OCI-LY1 (cell line): ENCODE data around the gene TMPRSS11B.

Experiments
- H2AFZ ChIP-seq: fragments of 200-600 bp; sonication (generic), shearing (Covaris generic); 2 replicates; pipeline ENCODE4 v1.6.0; 2014; ENCODE audit warnings: antibody characterized with exemption, mild to moderate bottlenecking, low read length
- H3F3A ChIP-seq: fragments of 200-600 bp; sonication (generic), shearing (Covaris generic); 2 replicates; pipeline ENCODE4 v1.6.0; 2014; ENCODE audit warnings: mild to moderate bottlenecking, antibody characterized with exemption, low read length, moderate library complexity; ENCODE audit not compliant: insufficient read depth
- H3K27ac ChIP-seq: fragments of 200-600 bp; sonication (generic); 2 replicates; pipeline ENCODE4 v1.5.1; 2014; ENCODE audit warnings: low read length, mixed run types, mild to moderate bottlenecking, low read depth; ENCODE audit not compliant: poor library complexity, severe bottlenecking
- H3K27me3 ChIP-seq: fragments of 200-600 bp; sonication (generic); 2 replicates; pipeline ENCODE4 v1.6.0; 2014; ENCODE audit warnings: antibody characterized with exemption, mild to moderate bottlenecking, low read length, moderate library complexity; ENCODE audit not compliant: insufficient read depth
- H3K36me3 ChIP-seq: fragments of 200-600 bp; sonication (generic); 2 replicates; pipeline ENCODE4 v1.6.1; 2014; ENCODE audit warnings: mild to moderate bottlenecking, antibody characterized with exemption, low read length, moderate library complexity, mixed read lengths; ENCODE audit not compliant: insufficient read depth
- H3K4me1 ChIP-seq: fragments of 200-600 bp; sonication (generic); 2 replicates; pipeline ENCODE4 v1.5.1; 2014; ENCODE audit warnings: mild to moderate bottlenecking, low read length, moderate library complexity; ENCODE audit not compliant: insufficient read depth, severe bottlenecking
- H3K4me2 ChIP-seq: fragments of 200-600 bp; sonication (generic), shearing (Covaris generic); 2 replicates; pipeline ENCODE4 v1.6.1; 2014; ENCODE audit warnings: low read length
- H3K4me3 ChIP-seq: fragments of 200-600 bp; sonication (generic); 2 replicates; pipeline ENCODE4 v1.5.1; 2014; ENCODE audit warnings: low read length, low read depth, mild to moderate bottlenecking, mixed read lengths; ENCODE audit not compliant: poor library complexity, severe bottlenecking
- H3K79me2 ChIP-seq: fragments of 200-600 bp; shearing (Covaris generic); 2 replicates; pipeline ENCODE4 v1.6.1; 2016; ENCODE audit warnings: mixed run types, low read length, mixed read lengths; ENCODE audit not compliant: insufficient read depth
- H3K9ac ChIP-seq: fragments of 200-600 bp; sonication (generic), shearing (Covaris generic); 2 replicates; pipeline ENCODE4 v1.6.1; 2014; ENCODE audit warnings: mild to moderate bottlenecking, low read length, mixed read lengths
- H3K9me2 ChIP-seq: fragments of 200-600 bp; sonication (generic), shearing (Covaris generic); 2 replicates; pipeline ENCODE4 v1.6.1; 2014; ENCODE audit warnings: low read depth, mild to moderate bottlenecking, low read length, mixed read lengths
- H3K9me3 ChIP-seq: fragments of 200-600 bp; shearing (Covaris generic); 2 replicates; pipeline ENCODE4 v1.6.1; 2014; ENCODE audit warnings: low read length, mixed read lengths
- H4K20me1 ChIP-seq: fragments of 200-600 bp; sonication (generic), shearing (Covaris generic); 2 replicates; pipeline ENCODE4 v1.6.0; 2016; ENCODE audit warnings: mild to moderate bottlenecking, low read length; ENCODE audit not compliant: insufficient read depth
- CTCF ChIP-seq: fragments of 200-600 bp; sonication (generic), shearing (Covaris generic); IDR thresholded peaks from 2 replicates; pipeline ENCODE4 v1.5.1; 2017; ENCODE audit warnings: mild to moderate bottlenecking, antibody characterized with exemption, low read length, moderate library complexity, mixed read lengths
- EZH2 ChIP-seq: fragments of 200-600 bp; sonication (generic), shearing (Covaris generic); IDR thresholded peaks from 2 replicates; pipeline ENCODE4 v1.8.0; 2017; ENCODE audit warnings: borderline replicate concordance, mixed run types, mild to moderate bottlenecking, antibody characterized with exemption, low read length, moderate library complexity, mixed read lengths

Gene TMPRSS11B

GRCh38 chr4:68250151-68250930, 4.8 kb upstream of the TMPRSS11B start:
- Histone ChIP-seq H3K4me1 (no peaks in the 10 kb centered on the region), H3K9ac (no peak overlapping the region), H4K20me1 (no peaks in the 10 kb centered on the region), H3K27ac (no peak overlapping the region), H3F3A (no peaks in the 10 kb centered on the region), H3K27me3 (no peaks in the 10 kb centered on the region), H2AFZ (no peak overlapping the region), H3K4me3 (no peak overlapping the region), H3K9me3 (no peaks in the 10 kb centered on the region), H3K4me2 (no peak overlapping the region), H3K9me2 (no peaks in the 10 kb centered on the region), H3K79me2 (no peaks in the 10 kb centered on the region), H3K36me3 (no peaks in the 10 kb centered on the region)
- TF ChIP-seq CTCF, result no peak
- TF ChIP-seq EZH2, result no peak

GRCh38 chr4:68249434-68249833, 3.9 kb upstream of the TMPRSS11B start:
- Histone ChIP-seq H3K4me1 (no peaks in the 10 kb centered on the region), H3K9ac (no peak overlapping the region), H3F3A (no peaks in the 10 kb centered on the region), H3K36me3 (no peaks in the 10 kb centered on the region), H3K4me3 (no peak overlapping the region), H3K79me2 (no peaks in the 10 kb centered on the region), H4K20me1 (no peaks in the 10 kb centered on the region), H3K9me2 (no peaks in the 10 kb centered on the region), H3K9me3 (no peaks in the 10 kb centered on the region), H3K4me2 (no peak overlapping the region), H3K27me3 (no peaks in the 10 kb centered on the region), H2AFZ (no peak overlapping the region), H3K27ac (no peak overlapping the region)
- no peak for TF ChIP-seq CTCF
- no peak for TF ChIP-seq EZH2

GRCh38 chr4:68240620-68241019, 4.9 kb downstream of the TMPRSS11B start:
- Histone ChIP-seq H3K27me3 (no peaks in the 10 kb centered on the region), H3K79me2 (no peaks in the 10 kb centered on the region), H2AFZ (no peak overlapping the region), H3K36me3 (no peaks in the 10 kb centered on the region), H3F3A (no peaks in the 10 kb centered on the region), H3K4me1 (no peaks in the 10 kb centered on the region), H3K9ac (no peak overlapping the region), H3K9me3 (no peaks in the 10 kb centered on the region), H3K4me2 (no peak overlapping the region), H4K20me1 (no peaks in the 10 kb centered on the region), H3K4me3 (no peak overlapping the region), H3K9me2 (no peaks in the 10 kb centered on the region), H3K27ac (no peak overlapping the region)
- TF ChIP-seq CTCF, result no peak
- no peak for TF ChIP-seq EZH2
